Activated naive CD4-positive, alpha-beta T cell treated with anti-CD3 and anti-CD28 coated beads, Interleukin-2, amount 50 U/mL, for 24 hours (primary cell): ENCODE measurements around the gene SHC1.
"Not testable (repeated sequence)": the region's sequence is repeated elsewhere in the genome, so short reads cannot be mapped to it uniquely, and the experiment has no call there.

Experiments
- H3K27ac Mint-ChIP-seq: one replicate; pipeline ENCODE4 v1.8.0; 2021; ENCODE audit warnings: mild to moderate bottlenecking, mixed read lengths
- H3K27me3 Mint-ChIP-seq: one replicate; pipeline ENCODE4 v1.8.0; 2021; ENCODE audit warnings: mixed read lengths
- H3K36me3 Mint-ChIP-seq: one replicate; pipeline ENCODE4 v1.8.0; 2021; ENCODE audit warnings: mixed read lengths
- H3K4me1 Mint-ChIP-seq: one replicate; pipeline ENCODE4 v1.8.0; 2021; ENCODE audit warnings: mixed read lengths
- H3K4me3 Mint-ChIP-seq: one replicate; pipeline ENCODE4 v1.8.0; 2021; ENCODE audit warnings: mild to moderate bottlenecking, mixed read lengths
- H3K9me3 Mint-ChIP-seq: one replicate; pipeline ENCODE4 v1.8.0; 2021; ENCODE audit warnings: mixed read lengths

SHC1 gene

GRCh38 chr1:155001675-155002463 lies 31.3 kb upstream of the SHC1 start:
- H3K27me3 Mint-ChIP-seq, result no peaks in the 10 kb centered on the region
- H3K4me3 Mint-ChIP-seq, result peak overlapping the region; percentile 92
- H3K36me3 Mint-ChIP-seq, result no peaks in the 10 kb centered on the region
- H3K9me3 Mint-ChIP-seq, result no peaks in the 10 kb centered on the region
- peaks cover 58% of the 10 kb centered on the region for H3K4me1 Mint-ChIP-seq
- peak overlapping the region; percentile 87 for H3K27ac Mint-ChIP-seq

DNA sequence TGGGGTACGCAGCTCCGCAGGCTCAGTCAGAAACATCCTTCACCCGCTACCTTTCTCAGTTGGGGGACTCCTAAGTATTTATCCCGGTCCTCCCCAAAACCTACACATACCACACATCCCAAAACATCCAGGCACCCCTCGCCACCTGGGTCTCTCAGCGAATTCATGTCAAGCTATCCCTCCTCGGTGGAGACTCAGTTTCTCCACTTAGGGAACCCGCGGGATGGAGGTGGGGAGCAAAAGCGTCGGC lies 30.8 kb upstream of the SHC1 start:
- Mint-ChIP-seq H3K4me1 (peaks cover 53% of the 10 kb centered on the region), H3K9me3 (no peaks in the 10 kb centered on the region), H3K36me3 (no peaks in the 10 kb centered on the region), H3K27ac (peak overlapping the region; percentile 79), H3K4me3 (peak overlapping the region; percentile 92), H3K27me3 (no peaks in the 10 kb centered on the region)

DNA sequence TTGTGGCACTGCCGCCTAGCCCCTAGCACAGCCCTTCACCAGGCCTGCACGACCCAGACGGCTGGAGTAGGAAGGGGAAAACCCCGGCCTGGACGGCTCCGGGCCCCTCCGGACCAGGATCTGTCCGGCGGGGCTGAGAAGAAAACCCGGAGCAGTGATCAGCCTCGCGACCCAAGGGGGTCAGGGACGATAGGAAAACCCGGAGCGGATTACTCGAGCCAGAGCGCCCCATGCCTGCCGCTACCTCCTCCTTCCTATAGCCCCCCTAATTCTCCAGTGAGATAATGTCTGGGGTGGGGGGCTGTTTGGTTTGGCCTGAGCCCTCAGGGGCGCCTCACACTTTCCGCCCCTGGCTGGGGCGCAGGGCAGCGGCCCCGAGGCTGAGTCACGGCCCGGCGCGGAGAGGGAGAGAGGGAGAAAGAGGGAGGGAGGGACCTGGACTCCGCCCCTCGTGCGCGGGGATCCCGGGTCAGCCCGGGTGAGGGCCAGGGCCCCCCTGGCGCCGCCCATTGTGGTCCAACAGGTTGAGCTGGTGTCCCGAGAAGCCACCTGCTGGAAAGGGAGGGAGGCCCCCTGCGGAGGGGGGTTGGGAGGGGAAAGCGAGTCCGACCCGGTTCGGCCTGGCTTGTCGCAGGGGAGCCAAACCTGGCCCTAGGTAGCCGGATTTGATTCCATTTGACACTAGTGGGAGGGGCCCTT lies 30.3 kb upstream of the SHC1 start:
- Mint-ChIP-seq H3K9me3 (no peaks in the 10 kb centered on the region), H3K4me1 (peaks cover 53% of the 10 kb centered on the region), H3K4me3 (peak overlapping the region; percentile 92), H3K27me3 (no peaks in the 10 kb centered on the region), H3K36me3 (no peaks in the 10 kb centered on the region), H3K27ac (peak overlapping the region; percentile 79)

DNA sequence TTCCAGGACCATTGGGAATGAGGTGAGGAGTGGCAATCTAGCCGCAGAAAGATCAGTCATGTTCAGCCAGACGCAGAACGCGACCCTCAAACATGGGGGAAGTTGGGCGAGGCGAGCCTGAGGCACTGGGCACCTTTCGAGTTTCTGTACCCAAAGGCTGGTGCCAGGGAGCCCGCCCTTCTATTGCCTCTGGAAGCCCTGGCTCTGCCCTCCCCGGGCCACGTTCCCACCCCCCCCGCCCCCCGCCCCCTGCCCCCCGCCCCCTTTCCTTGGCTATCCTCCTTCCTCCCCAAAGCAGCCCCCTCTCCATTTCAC lies 29.8 kb upstream of the SHC1 start:
- Mint-ChIP-seq H3K36me3 (no peaks in the 10 kb centered on the region), H3K4me3 (peak overlapping the region; percentile 92), H3K9me3 (no peaks in the 10 kb centered on the region), H3K27me3 (no peaks in the 10 kb centered on the region), H3K4me1 (peaks cover 50% of the 10 kb centered on the region), H3K27ac (peak overlapping the region; percentile 95)

GRCh38 chr1:154999571-155000410 lies 29.2 kb upstream of the SHC1 start:
- Mint-ChIP-seq H3K27ac (peak overlapping the region; percentile 95), H3K9me3 (no peaks in the 10 kb centered on the region), H3K27me3 (no peaks in the 10 kb centered on the region), H3K36me3 (no peaks in the 10 kb centered on the region), H3K4me1 (peaks cover 46% of the 10 kb centered on the region), H3K4me3 (peak overlapping the region; percentile 92)

DNA sequence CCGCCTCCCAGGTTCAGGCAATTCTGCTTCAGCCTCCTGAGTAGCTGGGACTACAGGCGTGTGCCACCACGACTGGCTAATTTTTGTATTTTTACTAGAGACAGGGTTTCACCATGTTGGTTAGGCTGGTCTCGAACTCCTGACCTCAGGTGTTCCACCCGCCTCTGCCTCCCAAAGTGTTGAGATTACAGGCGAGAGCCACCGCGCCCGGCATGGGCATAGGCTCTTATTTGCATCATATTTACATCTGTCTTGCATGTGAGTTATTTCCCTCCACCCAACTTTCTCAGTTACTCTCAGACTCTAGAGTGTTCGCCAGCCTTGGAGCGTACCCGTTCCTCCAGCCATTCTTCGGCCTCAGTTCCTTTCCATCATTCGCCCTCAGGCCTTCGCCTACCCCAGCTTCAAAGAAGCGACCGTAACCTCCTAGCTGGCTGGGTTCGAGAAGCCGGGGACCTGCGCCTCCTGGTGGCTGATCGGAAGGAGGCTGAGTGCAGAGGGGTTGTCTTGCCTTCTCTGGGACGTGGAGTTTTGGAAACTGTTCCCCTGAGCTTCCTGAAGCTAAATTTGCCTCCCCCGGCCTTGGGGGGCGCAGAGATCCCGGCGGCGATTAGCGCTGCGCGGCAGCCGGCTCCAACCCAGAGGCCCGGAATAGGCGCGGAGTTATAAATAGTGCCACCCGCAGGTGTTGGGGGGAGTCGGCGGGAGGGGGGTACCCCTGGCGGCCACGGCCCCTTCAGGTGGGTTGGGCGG lies 28.4 kb upstream of the SHC1 start:
- Mint-ChIP-seq H3K27ac (peak overlapping the region; percentile 63), H3K4me1 (peaks cover 38% of the 10 kb centered on the region), H3K9me3 (no peaks in the 10 kb centered on the region), H3K4me3 (peak overlapping the region; percentile 70), H3K27me3 (no peaks in the 10 kb centered on the region), H3K36me3 (no peaks in the 10 kb centered on the region)

- Mint-ChIP-seq H3K27me3 (no peaks in the 10 kb centered on the region), H3K36me3 (no peaks in the 10 kb centered on the region), H3K27ac (no peak overlapping the region), H3K4me3 (no peak overlapping the region), H3K9me3 (no peaks in the 10 kb centered on the region), H3K4me1 (peaks cover 33% of the 10 kb centered on the region)
Observed at GRCh38 chr1:154998201-154998780, 27.7 kb upstream of the SHC1 start.

DNA sequence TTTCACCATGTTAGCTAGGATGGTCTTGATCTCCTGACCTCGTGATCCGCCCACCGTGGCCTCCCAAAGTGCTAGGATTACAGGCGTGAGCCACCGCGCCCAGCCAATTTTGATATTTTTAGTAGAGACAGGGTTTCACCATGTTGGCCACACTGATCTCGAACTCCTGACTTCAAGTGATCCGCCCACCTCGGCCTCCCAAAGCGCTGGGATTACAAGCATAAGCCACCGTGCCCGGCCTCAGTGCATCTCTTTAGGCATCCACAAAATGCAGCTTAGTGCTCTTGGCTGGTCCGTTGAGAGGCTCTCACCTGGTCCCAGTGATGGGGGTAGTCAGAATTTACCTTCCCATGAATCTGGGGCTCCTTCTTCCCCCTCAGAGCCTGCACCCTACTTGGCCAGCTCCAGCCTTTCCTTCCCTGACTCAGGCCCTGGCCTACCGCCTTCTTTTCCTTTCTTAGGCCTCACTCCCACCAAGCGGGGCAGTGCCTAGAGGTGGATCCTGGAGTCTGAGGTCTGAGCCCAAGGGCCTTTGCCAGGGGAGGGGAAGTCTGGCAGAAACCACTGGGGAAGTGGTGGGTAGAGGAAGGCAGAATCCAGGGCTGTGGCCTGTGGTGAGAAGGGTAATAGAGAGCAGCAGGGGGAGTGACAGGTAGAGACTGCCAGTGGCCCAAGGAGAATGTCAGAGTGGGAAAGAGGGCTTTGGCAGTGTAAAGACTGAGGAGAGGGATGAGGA lies 26.6 kb upstream of the SHC1 start:
- H3K9me3 Mint-ChIP-seq, result no peaks in the 10 kb centered on the region
- H3K4me1 Mint-ChIP-seq, result peaks cover 37% of the 10 kb centered on the region
- H3K4me3 Mint-ChIP-seq, result no peak overlapping the region
- no peaks in the 10 kb centered on the region for H3K27me3 Mint-ChIP-seq
- H3K36me3 Mint-ChIP-seq, result no peaks in the 10 kb centered on the region
- H3K27ac Mint-ChIP-seq, result peak overlapping the region; percentile 9

GRCh38 chr1:154995301-154995983 lies 24.9 kb upstream of the SHC1 start:
- not testable (repeated sequence) for H3K36me3 Mint-ChIP-seq, H3K4me3 Mint-ChIP-seq, H3K9me3 Mint-ChIP-seq, H3K27ac Mint-ChIP-seq, H3K27me3 Mint-ChIP-seq
- H3K4me1 Mint-ChIP-seq, result peaks cover 37% of the 10 kb centered on the region

- Mint-ChIP-seq H3K27ac (no peak overlapping the region), H3K4me3 (no peak overlapping the region), H3K36me3 (peaks cover 5% of the 10 kb centered on the region), H3K27me3 (no peaks in the 10 kb centered on the region), H3K4me1 (peaks cover 33% of the 10 kb centered on the region), H3K9me3 (no peaks in the 10 kb centered on the region)
Observed at GRCh38 chr1:154994591-154994990, 24.0 kb upstream of the SHC1 start.

- no peaks in the 10 kb centered on the region for H3K9me3 Mint-ChIP-seq
- H3K4me3 Mint-ChIP-seq, result no peak overlapping the region
- H3K4me1 Mint-ChIP-seq, result peaks cover 36% of the 10 kb centered on the region
- H3K27me3 Mint-ChIP-seq, result no peaks in the 10 kb centered on the region
- peaks cover 5% of the 10 kb centered on the region for H3K36me3 Mint-ChIP-seq
- no peak overlapping the region for H3K27ac Mint-ChIP-seq
Observed at GRCh38 chr1:154994269-154994587, 23.7 kb upstream of the SHC1 start.

- Mint-ChIP-seq H3K4me1 (peaks cover 36% of the 10 kb centered on the region), H3K4me3 (no peak within 1 kb of the TSS), H3K9me3 (no peaks in the 10 kb centered on the region), H3K27ac (no peak within 1 kb of the TSS), H3K27me3 (no peaks in the 10 kb centered on the region), H3K36me3 (peaks cover 7% of the 10 kb centered on the region)
Observed at GRCh38 chr1:154993572-154994268, 23.2 kb upstream of the SHC1 start, which contains the start of gene LENEP. Gene LENEP, plus strand, starts transcription at chr1:154993586. Its CDS starts 22 bp downstream, at chr1:154993608.

- H3K4me1 Mint-ChIP-seq, result peaks cover 38% of the 10 kb centered on the region
- H3K9me3 Mint-ChIP-seq, result no peaks in the 10 kb centered on the region
- H3K36me3 Mint-ChIP-seq, result peaks cover 7% of the 10 kb centered on the region
- no peak overlapping the region for H3K4me3 Mint-ChIP-seq
- no peaks in the 10 kb centered on the region for H3K27me3 Mint-ChIP-seq
- H3K27ac Mint-ChIP-seq, result no peak overlapping the region
Observed at GRCh38 chr1:154992721-154993571, 22.4 kb upstream of the SHC1 start.
